SU-DHL-6 (cell line): ENCODE data around the gene FCHSD2.

Experiments
- CTCF ChIP-seq: fragments of 200-600 bp; sonication (generic); IDR thresholded peaks from one replicate; pipeline ENCODE4 v1.5.1; 2017; ENCODE audit warnings: antibody characterized with exemption, mild to moderate bottlenecking, low read length, moderate library complexity; ENCODE audit not compliant: insufficient read depth, poor library complexity, severe bottlenecking
- EZH2phosphoT487 ChIP-seq: fragments of 200-600 bp; sonication (generic), shearing (Covaris generic); conservative IDR thresholded peaks from 2 replicates; pipeline ENCODE4 v1.6.1; 2018; ENCODE audit warnings: mild to moderate bottlenecking, antibody characterized with exemption, low read length, moderate library complexity, mixed read lengths

- TF ChIP-seq CTCF (no peak), EZH2phosphoT487 (no peak)
Observed at GRCh38 chr11:73182824-73183321, 40.8 kb upstream of the FCHSD2 start.
